Upper lobe of left lung (tissue), 6 donors: Measurements from ENCODE around the gene CAPN7. TPM values are rescaled to one million over a fixed set of nuclear protein-coding genes. Genes with fewer than 3 reads are reported as not detected.
A peak's percentile ranks its signal among the peaks of the same experiment; 100 is the strongest.

Experiments
- ATAC-seq, 2 donors: fragments of 200-7000 bp; cut with Tn5 transposase; one replicate each; pipeline ENCODE4 v1.9.1; 2022; ENCODE audit warnings: mild to moderate bottlenecking in 2 of 2, moderate library complexity in 2 of 2; ENCODE audit not compliant: low FRiP score in 2 of 2
- DNase-seq, 2 donors: peaks; one replicate each; pipeline ENCODE4 v3.0.0-alpha.2; 2019 to 2020
- H3K27ac ChIP-seq, 4 donors: fragments of 200-600 bp; sonication (generic); one replicate each; pipeline ENCODE4 v1.5.1; 2016 to 2019
- H3K27me3 ChIP-seq, 4 donors: fragments of 200-600 bp; sonication (generic); one replicate each; pipeline ENCODE4 v1.5.1; 2017 to 2019
- H3K36me3 ChIP-seq, 4 donors: fragments of 200-600 bp; sonication (generic); one replicate each; pipeline ENCODE4 v1.5.1; 2016 to 2019
- H3K4me1 ChIP-seq, 4 donors: fragments of 200-600 bp; sonication (generic); one replicate each; pipeline ENCODE4 v1.5.1; 2018 to 2019
- H3K4me3 ChIP-seq, 4 donors: fragments of 200-600 bp; sonication (generic); one replicate each; pipeline ENCODE4 v1.5.1; 2017 to 2019; ENCODE audit warnings: mild to moderate bottlenecking in 2 of 4, moderate library complexity in 1 of 4
- H3K9me3 ChIP-seq, 4 donors: fragments of 200-600 bp; sonication (generic); one replicate each; pipeline ENCODE4 v1.5.1; 2018 to 2019
- EP300 ChIP-seq, 4 donors: sonication (generic); formaldehyde crosslinking; IDR thresholded peaks; one replicate each; pipeline ENCODE4 v1.5.1; 2017; ENCODE audit warnings: antibody characterized with exemption in 4 of 4, control low read depth in 2 of 4
- POLR2A ChIP-seq, 4 donors: fragments of 450-650 bp; IDR thresholded peaks; one replicate each; pipeline ENCODE4 v1.5.1; 2016 to 2017; ENCODE audit warnings: antibody characterized with exemption in 4 of 4, mild to moderate bottlenecking in 2 of 4
- POLR2AphosphoS5 ChIP-seq, 2 donors: sonication (generic); formaldehyde crosslinking; IDR thresholded peaks; one replicate each; pipeline ENCODE4 v1.5.1; 2017; ENCODE audit warnings: antibody characterized with exemption in 2 of 2
- WGBS, 2 donors: methylation state at CpG; one replicate each; pipeline ENCODE4 v1.1.5; 2017 to 2018; 5-methylcytosine and 5-hydroxymethylcytosine counted together
- total RNA-seq, 6 donors: library from RNA; depleted of rRNA in 4 of 6; stranded (reverse); fragments of >200 nt in 4 of 6; gene quantifications; one replicate each; pipeline versions ENCODE4 v1.1.0 to v1.2.1, GENCODE V29; 2016 to 2021
- TF ChIP-seq, protein P1 (sequence below), 6 experiments: fragments of 450-650 bp in 4 of 6; fragments of 200-600 bp in 2 of 6; sonication (generic) in 2 of 6; IDR thresholded peaks; one replicate each; pipeline ENCODE4 v1.5.1; 2016 to 2019; ENCODE audit warnings: antibody characterized with exemption in 6 of 6
- donor health status: DM: no; HTN: no; CAD: no; lungs with moderate emphysema.
- donor health status: DM: no; HTN: yes; CAD: no; lungs with severe emphysema.

CAPN7 gene
- total RNA-seq, 6 donors from 2014 or later, result 42.3 to 119 (median 46.2) TPM

DNA sequence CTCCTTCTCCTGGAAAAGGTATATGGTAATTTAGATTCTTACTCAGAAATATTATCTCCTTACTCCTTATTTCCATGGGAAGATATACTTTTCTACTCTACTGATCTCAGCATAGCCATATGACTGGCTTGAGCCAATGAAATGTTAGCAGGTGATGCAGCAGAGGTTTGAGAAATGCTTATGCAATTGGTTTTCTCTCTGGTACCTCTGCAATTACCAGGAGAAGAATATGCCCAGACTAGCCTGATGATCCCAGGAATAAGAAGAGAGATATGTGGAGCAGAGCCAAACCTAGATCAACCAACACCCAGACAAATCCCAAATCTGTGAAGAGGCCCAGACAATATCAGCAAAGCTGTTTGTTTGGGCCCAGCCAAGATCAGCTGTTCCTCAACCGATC is 33.2 kb upstream of the CAPN7 start:
- Histone ChIP-seq H3K27me3 (no peaks in the 10 kb centered on the region), H3K4me3 (no peak overlapping the region), H3K9me3 (no peaks in the 10 kb centered on the region), H3K4me1 (peaks cover 0 to 6% (median 2%) of the 10 kb centered on the region in 4 donors), H3K36me3 (no peaks in the 10 kb centered on the region), H3K27ac (no peak overlapping the region)
- ATAC-seq, result no peak
- 71 to 100% methylated on average over 1 of the region's 1 CpG for WGBS, 2 donors
- DNase-seq, result no peak
- TF ChIP-seq POLR2A (IDR thresholded peaks at IDR 0.05) (no peak), EP300 (IDR thresholded peaks at IDR 0.05) (no peak), POLR2AphosphoS5 (IDR thresholded peaks at IDR 0.05) (no peak)
- TF ChIP-seq, protein P1, sequence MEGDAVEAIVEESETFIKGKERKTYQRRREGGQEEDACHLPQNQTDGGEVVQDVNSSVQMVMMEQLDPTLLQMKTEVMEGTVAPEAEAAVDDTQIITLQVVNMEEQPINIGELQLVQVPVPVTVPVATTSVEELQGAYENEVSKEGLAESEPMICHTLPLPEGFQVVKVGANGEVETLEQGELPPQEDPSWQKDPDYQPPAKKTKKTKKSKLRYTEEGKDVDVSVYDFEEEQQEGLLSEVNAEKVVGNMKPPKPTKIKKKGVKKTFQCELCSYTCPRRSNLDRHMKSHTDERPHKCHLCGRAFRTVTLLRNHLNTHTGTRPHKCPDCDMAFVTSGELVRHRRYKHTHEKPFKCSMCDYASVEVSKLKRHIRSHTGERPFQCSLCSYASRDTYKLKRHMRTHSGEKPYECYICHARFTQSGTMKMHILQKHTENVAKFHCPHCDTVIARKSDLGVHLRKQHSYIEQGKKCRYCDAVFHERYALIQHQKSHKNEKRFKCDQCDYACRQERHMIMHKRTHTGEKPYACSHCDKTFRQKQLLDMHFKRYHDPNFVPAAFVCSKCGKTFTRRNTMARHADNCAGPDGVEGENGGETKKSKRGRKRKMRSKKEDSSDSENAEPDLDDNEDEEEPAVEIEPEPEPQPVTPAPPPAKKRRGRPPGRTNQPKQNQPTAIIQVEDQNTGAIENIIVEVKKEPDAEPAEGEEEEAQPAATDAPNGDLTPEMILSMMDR (IDR thresholded peaks at IDR 0.05), result no peak

DNA sequence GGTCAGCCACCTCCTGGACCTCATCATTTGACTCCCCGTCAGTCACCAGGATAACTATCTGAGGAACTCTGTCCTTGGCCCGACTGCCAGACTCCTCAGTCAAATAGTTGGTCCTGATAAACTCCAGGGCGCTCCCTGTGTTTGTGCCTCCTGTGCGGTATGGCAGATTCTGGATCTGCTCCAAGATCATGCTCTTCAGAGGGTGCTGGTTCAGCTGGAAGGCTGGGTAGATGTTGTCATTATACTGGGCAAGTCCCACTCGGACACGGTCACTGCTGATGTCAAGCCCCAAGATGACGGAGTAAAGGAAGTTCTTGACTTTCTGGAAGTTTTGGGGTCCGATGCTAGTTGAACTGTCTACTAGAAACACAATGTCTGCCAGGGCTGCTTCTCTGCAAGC is 31.1 kb upstream of the CAPN7 start:
- ATAC-seq, result no peak
- no peaks in the 10 kb centered on the region for H3K9me3 ChIP-seq
- no peaks in the 10 kb centered on the region for H3K27me3 ChIP-seq
- WGBS, 2 donors, result 64 to 83% methylated on average over 6 to 8 of the region's 8 CpGs
- H3K4me3 ChIP-seq, result no peak overlapping the region
- no peak for TF ChIP-seq POLR2AphosphoS5 (IDR thresholded peaks at IDR 0.05)
- no peak for TF ChIP-seq EP300 (IDR thresholded peaks at IDR 0.05)
- TF ChIP-seq POLR2A (IDR thresholded peaks at IDR 0.05), result no peak
- H3K27ac ChIP-seq, result no peak overlapping the region
- H3K4me1 ChIP-seq, result peaks cover 0 to 6% (median 2%) of the 10 kb centered on the region in 4 donors
- peak in 1 of 2 donors; percentile 22 for DNase-seq
- H3K36me3 ChIP-seq, result no peaks in the 10 kb centered on the region

DNA sequence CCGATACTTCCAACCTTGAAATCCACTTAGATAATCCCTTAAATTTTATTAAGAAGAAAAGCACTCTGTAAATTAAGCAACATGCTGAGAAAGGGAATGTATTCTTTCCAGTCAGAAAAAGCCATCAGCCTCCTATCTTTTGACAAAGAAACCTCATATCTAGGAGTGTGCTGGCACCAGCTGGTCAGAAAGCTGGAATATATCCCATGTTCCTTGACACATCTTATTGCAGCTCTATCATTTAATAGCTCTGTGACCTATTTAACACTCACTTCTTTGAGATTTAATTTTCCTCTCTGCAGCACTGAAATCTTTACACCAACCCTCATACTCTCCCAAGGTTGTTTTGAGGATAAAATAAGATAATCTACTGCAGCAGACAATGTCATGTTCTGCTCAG is 30.4 kb upstream of the CAPN7 start:
- DNase-seq, result no peak
- no peaks in the 10 kb centered on the region for H3K36me3 ChIP-seq
- H3K27ac ChIP-seq, result no peak overlapping the region
- H3K4me1 ChIP-seq, result peaks cover 0 to 6% (median 2%) of the 10 kb centered on the region in 4 donors
- no peaks in the 10 kb centered on the region for H3K27me3 ChIP-seq
- TF ChIP-seq, protein P1 (IDR thresholded peaks at IDR 0.05), result no peak
- TF ChIP-seq POLR2A (IDR thresholded peaks at IDR 0.05), result no peak
- no peak for TF ChIP-seq EP300 (IDR thresholded peaks at IDR 0.05)
- TF ChIP-seq POLR2AphosphoS5 (IDR thresholded peaks at IDR 0.05), result no peak
- ATAC-seq, result no peak
- 96% methylated on average over 1 of the region's 1 CpG for WGBS, 2 donors
- no peak overlapping the region for H3K4me3 ChIP-seq
- H3K9me3 ChIP-seq, result no peaks in the 10 kb centered on the region

DNA sequence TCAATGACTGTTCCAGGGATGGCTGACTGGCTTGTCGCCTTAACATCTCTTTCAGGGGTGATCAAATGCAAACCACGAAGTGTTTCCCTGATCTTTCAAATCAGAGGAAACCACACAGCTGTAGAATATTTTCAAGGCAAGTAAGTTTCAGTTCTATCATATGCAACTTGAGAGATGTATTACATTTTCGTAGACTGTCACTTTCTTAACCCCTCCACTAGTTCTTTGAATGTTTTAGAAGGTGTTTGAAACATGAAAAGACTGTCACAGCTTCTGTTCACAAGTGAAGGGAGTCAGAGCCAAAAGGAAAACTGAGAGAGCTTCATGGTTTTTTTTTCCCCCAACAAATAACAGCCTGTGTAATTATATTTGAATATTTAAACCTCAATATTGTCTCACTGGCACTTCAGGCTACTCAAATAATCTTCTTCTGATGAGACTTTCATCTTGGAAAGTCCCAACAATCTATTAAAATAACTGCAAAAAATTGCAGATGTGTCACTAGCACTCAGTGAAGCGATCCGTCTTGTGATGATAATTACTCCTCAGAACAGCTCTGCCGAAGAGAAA is 25.9 kb upstream of the CAPN7 start:
- TF ChIP-seq POLR2AphosphoS5 (IDR thresholded peaks at IDR 0.05) (no peak), POLR2A (IDR thresholded peaks at IDR 0.05) (no peak), EP300 (IDR thresholded peaks at IDR 0.05) (no peak)
- TF ChIP-seq, protein P1 (IDR thresholded peaks at IDR 0.05), result no peak
- DNase-seq (no peak), ATAC-seq (no peak)
- H3K4me1 ChIP-seq, result no peaks in the 10 kb centered on the region
- no peaks in the 10 kb centered on the region for H3K27me3 ChIP-seq
- no peaks in the 10 kb centered on the region for H3K9me3 ChIP-seq
- H3K27ac ChIP-seq, result no peak overlapping the region
- WGBS, 2 donors, result 55 to 60% methylated on average over 6 of the region's 6 CpGs
- no peak overlapping the region for H3K4me3 ChIP-seq
- no peaks in the 10 kb centered on the region for H3K36me3 ChIP-seq

GRCh38 chr3:15181511-15181910 is 24.5 kb upstream of the CAPN7 start:
- Histone ChIP-seq H3K4me1 (no peaks in the 10 kb centered on the region), H3K4me3 (no peak overlapping the region), H3K27ac (no peak overlapping the region), H3K27me3 (no peaks in the 10 kb centered on the region), H3K9me3 (no peaks in the 10 kb centered on the region), H3K36me3 (no peaks in the 10 kb centered on the region)
- WGBS, 2 donors, result 78 to 83% methylated on average over 1 of the region's 1 CpG
- ATAC-seq (no peak), DNase-seq (no peak)
- TF ChIP-seq POLR2A (IDR thresholded peaks at IDR 0.05), result no peak

DNA sequence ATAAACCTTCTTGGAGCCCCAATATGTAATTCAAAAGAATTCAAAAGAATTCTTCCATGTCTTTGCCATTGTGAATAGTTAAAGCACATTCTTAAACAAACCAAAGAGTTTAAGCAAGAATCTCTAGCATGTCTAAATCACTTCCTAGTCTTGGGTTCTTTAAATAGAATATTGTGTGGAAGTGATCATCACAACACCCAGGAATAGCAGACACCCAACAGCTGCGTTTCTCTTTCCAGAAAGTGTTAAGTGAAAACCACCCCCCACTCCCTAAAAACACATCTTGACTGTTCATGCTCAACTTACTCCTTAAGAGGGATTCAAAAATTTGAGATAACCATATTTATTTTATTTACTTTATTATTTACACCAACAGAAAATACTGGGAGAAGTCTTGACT is 24.1 kb upstream of the CAPN7 start:
- Histone ChIP-seq H3K27me3 (no peaks in the 10 kb centered on the region), H3K36me3 (no peaks in the 10 kb centered on the region), H3K4me3 (no peak overlapping the region), H3K27ac (no peak overlapping the region), H3K9me3 (no peaks in the 10 kb centered on the region), H3K4me1 (no peaks in the 10 kb centered on the region)
- no peak for TF ChIP-seq EP300 (IDR thresholded peaks at IDR 0.05)
- no peak for TF ChIP-seq POLR2A (IDR thresholded peaks at IDR 0.05)
- TF ChIP-seq POLR2AphosphoS5 (IDR thresholded peaks at IDR 0.05), result no peak
- TF ChIP-seq, protein P1 (IDR thresholded peaks at IDR 0.05), result no peak
- DNase-seq (no peak), ATAC-seq (no peak)
- WGBS, 2 donors, result 76 to 77% methylated on average over 1 of the region's 1 CpG
